Osteocyte (in vitro differentiated cells): Measurements from ENCODE around the gene CCDC186. TPM values are rescaled to one million over a fixed set of nuclear protein-coding genes. Genes with fewer than 3 reads are reported as not detected.

Experiments used
- DNase-seq: peaks from one replicate; pipeline ENCODE4 v3.0.0; 2021; ENCODE audit warnings: mixed read lengths; ENCODE audit not compliant: unreplicated experiment; ENCODE audit errors: extremely low spot score
- H3K27ac Mint-ChIP-seq: one replicate; pipeline ENCODE4 v1.8.0; 2021; ENCODE audit warnings: mild to moderate bottlenecking, mixed read lengths; ENCODE audit not compliant: unreplicated experiment
- H3K27me3 Mint-ChIP-seq: one replicate; pipeline ENCODE4 v1.8.0; 2021; ENCODE audit warnings: mixed read lengths; ENCODE audit not compliant: unreplicated experiment
- H3K36me3 Mint-ChIP-seq: one replicate; pipeline ENCODE4 v1.8.0; 2021; ENCODE audit warnings: mixed read lengths; ENCODE audit not compliant: unreplicated experiment
- H3K4me1 Mint-ChIP-seq: one replicate; pipeline ENCODE4 v1.8.0; 2021; ENCODE audit warnings: mixed read lengths; ENCODE audit not compliant: unreplicated experiment
- H3K4me3 Mint-ChIP-seq: one replicate; pipeline ENCODE4 v1.8.0; 2021; ENCODE audit warnings: mild to moderate bottlenecking, moderate library complexity, mixed read lengths; ENCODE audit not compliant: unreplicated experiment
- H3K9me3 Mint-ChIP-seq: one replicate; pipeline ENCODE4 v1.8.0; 2021; ENCODE audit warnings: mixed read lengths; ENCODE audit not compliant: unreplicated experiment
- total RNA-seq: library from RNA; stranded (reverse); gene quantifications from 2 replicates; pipeline ENCODE4 v1.2.1, GENCODE V29; 2021
- TF ChIP-seq, protein P1 (sequence below): fragments of 200-600 bp; sonication (generic); IDR thresholded peaks from 2 replicates; pipeline ENCODE4 v1.5.0; 2021; ENCODE audit warnings: antibody characterized with exemption, mild to moderate bottlenecking, moderate library complexity

Gene CCDC186
- total RNA-seq, 1 donor from 2014 or later: 23.8 TPM

GRCh38 chr10:114131094-114131493 lies 42.9 kb downstream of the CCDC186 start:
- Mint-ChIP-seq H3K9me3 (no peaks in the 10 kb centered on the region), H3K27me3 (no peaks in the 10 kb centered on the region), H3K4me3 (no peak overlapping the region), H3K36me3 (peaks cover 61% of the 10 kb centered on the region), H3K27ac (no peak overlapping the region), H3K4me1 (no peaks in the 10 kb centered on the region)
- TF ChIP-seq, protein P1, sequence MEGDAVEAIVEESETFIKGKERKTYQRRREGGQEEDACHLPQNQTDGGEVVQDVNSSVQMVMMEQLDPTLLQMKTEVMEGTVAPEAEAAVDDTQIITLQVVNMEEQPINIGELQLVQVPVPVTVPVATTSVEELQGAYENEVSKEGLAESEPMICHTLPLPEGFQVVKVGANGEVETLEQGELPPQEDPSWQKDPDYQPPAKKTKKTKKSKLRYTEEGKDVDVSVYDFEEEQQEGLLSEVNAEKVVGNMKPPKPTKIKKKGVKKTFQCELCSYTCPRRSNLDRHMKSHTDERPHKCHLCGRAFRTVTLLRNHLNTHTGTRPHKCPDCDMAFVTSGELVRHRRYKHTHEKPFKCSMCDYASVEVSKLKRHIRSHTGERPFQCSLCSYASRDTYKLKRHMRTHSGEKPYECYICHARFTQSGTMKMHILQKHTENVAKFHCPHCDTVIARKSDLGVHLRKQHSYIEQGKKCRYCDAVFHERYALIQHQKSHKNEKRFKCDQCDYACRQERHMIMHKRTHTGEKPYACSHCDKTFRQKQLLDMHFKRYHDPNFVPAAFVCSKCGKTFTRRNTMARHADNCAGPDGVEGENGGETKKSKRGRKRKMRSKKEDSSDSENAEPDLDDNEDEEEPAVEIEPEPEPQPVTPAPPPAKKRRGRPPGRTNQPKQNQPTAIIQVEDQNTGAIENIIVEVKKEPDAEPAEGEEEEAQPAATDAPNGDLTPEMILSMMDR: no peak
- DNase-seq: no peak

DNA sequence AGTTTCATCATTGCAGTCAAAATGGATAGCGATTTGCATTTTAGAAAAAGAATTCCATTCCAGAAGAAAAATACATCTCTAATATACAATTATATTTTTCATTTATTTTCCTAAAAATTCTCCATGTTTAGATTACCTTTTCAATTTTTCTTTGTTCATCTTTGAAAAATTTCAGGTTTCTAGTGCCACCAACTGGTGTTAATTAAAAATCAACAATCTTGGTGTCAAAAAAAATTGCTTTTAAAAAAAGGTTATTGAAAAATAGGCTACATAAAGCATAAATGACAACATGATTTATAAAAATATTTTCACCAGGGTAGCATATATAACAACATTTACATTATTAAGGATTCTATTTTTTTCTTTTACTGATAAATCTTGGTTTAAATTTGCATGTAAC lies 53.0 kb downstream of the CCDC186 start:
- no peak for DNase-seq
- peaks cover 6% of the 10 kb centered on the region for H3K4me1 Mint-ChIP-seq
- no peak overlapping the region for H3K27ac Mint-ChIP-seq
- peaks cover 7% of the 10 kb centered on the region for H3K27me3 Mint-ChIP-seq
- H3K36me3 Mint-ChIP-seq: peaks cover 40% of the 10 kb centered on the region
- H3K4me3 Mint-ChIP-seq: no peak overlapping the region
- TF ChIP-seq, protein P1: no peak
- no peaks in the 10 kb centered on the region for H3K9me3 Mint-ChIP-seq

DNA sequence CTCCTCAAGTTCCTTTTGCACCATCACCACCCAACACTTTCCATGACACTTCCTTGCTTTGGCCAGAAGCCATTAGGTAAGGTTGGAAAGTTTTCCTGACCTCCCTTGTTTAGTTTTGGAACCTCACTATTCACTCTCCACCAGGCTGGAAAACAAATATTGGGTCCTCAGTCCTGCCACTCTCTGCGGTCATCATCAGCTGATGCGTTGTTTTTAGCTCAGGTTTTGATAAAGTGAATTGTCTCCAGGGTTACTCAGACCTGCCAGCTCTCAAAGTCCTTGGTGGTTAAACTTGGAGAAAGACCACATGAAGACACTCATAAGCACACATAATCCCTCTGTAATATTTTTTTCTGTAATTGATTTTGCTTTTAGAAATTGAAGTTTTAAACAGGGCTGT lies 55.5 kb downstream of the CCDC186 start:
- TF ChIP-seq, protein P1: no peak
- H3K27ac Mint-ChIP-seq: no peak overlapping the region
- no peaks in the 10 kb centered on the region for H3K9me3 Mint-ChIP-seq
- peaks cover 22% of the 10 kb centered on the region for H3K36me3 Mint-ChIP-seq
- H3K4me1 Mint-ChIP-seq: peaks cover 6% of the 10 kb centered on the region
- H3K4me3 Mint-ChIP-seq: no peak overlapping the region
- peaks cover 16% of the 10 kb centered on the region for H3K27me3 Mint-ChIP-seq
- no peak for DNase-seq

DNA sequence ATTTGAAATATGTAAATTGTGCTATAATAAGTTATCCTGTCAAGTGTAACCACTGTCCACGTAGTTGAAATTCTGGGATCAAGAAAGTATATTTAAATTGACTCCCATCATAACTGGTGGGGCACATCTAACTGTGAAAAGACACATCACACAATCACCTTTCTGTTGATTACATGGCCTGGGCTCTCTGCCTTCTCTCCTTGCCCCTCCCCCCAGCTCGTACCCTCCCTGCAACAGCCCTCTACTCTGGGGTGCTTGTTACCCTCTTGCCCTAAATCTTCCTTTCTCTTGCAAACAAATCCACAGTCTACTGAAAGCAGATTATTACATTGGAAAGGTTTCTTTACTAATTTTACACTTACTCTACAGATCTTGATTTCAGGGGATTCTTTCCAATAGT lies 56.3 kb downstream of the CCDC186 start:
- Mint-ChIP-seq H3K4me3 (no peak overlapping the region), H3K36me3 (peaks cover 19% of the 10 kb centered on the region), H3K9me3 (no peaks in the 10 kb centered on the region), H3K27ac (no peak overlapping the region), H3K4me1 (peaks cover 6% of the 10 kb centered on the region), H3K27me3 (peaks cover 16% of the 10 kb centered on the region)
- no peak for DNase-seq
- TF ChIP-seq, protein P1: no peak

DNA sequence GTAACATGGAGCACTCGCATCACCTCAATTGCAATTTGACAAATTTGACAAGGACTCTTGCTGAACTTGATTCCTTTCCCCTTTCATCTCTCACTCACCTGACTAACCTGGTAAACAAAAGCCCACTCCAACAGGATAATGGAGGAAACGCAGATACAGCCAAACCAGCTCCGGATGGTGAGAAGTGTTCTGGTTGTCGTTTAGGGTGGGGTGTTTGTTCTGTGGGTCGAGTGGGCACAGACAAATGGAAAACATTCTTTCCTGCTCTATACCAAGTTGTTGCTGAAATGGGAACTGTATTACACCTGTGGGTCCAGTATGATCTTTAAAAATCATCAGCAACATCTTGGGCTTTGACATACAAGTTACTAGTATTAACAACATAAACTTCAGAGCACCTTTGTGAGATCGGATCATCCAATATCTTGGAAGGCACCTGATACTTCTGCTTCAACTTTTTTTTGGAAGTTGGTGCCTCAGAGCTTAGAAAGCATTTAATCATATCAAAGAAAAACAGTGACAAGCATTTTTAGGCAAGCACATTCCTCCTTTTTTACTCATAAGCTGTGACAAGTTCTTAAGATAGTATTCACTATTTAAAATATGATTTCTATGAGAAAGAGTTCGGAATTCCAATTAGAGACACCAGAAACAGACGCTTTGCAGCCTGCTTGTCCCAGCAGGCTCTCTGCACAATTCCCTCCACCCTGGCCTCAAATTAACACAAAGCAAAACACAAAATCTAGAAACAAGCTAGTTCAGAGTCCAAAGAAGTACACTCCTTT lies 58.1 kb downstream of the CCDC186 start:
- Mint-ChIP-seq H3K9me3 (no peaks in the 10 kb centered on the region), H3K27ac (no peak overlapping the region), H3K36me3 (peaks cover 15% of the 10 kb centered on the region), H3K4me1 (peaks cover 6% of the 10 kb centered on the region), H3K27me3 (peaks cover 16% of the 10 kb centered on the region), H3K4me3 (no peak overlapping the region)
- DNase-seq: no peak
- TF ChIP-seq, protein P1: no peak
